DND-41 (cell line): ENCODE data around the gene ZNF488.

Experiments used
- CTCF ChIP-seq: IDR thresholded peaks from 2 replicates; pipeline ENCODE4 v1.5.1; 2012; ENCODE audit warnings: borderline replicate concordance, low read length, moderate library complexity, mild to moderate bottlenecking; ENCODE audit not compliant: poor library complexity, severe bottlenecking; ENCODE audit errors: extremely low read depth
- EZH2 ChIP-seq: IDR thresholded peaks from 3 replicates; pipeline ENCODE4 v1.6.1; 2012; ENCODE audit warnings: borderline replicate concordance, low read depth, mild to moderate bottlenecking, moderate library complexity, low read length, inconsistent platforms; ENCODE audit not compliant: severe bottlenecking

DNA sequence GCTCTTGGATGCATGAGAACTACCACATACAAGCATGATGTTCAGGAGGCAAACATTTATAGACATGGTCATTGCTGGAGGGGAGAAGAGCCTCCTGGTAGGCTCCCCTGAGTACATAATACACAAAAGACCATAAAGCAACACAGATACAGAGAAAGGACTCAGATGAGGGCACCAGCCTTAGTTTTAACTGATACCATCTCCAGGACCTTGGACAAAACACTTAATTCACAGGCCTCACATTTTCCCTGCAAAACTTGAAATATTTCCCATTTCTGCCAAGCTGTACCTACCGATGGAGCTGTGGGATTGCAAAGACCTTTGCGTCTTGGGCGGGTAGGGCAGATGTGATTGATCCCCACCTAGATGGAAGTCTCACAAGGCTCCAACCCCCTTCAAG lies 16.7 kb upstream of the ZNF488 start:
- TF ChIP-seq CTCF, result no peak
- TF ChIP-seq EZH2, result no peak
